Measurements from ENCODE around the gene IREB2. TPM values are rescaled to one million over a fixed set of nuclear protein-coding genes. Genes with fewer than 3 reads are reported as not detected.

IREB2 gene
- total RNA-seq, 4 donors from 2014 or later = 25.6 to 87.5 (median 48.6) TPM

GRCh38 chr15:78492872-78493271 lies 54.9 kb downstream of the IREB2 start:
- no peak for TF ChIP-seq POLR2A (IDR thresholded peaks at IDR 0.05)
- no peak for TF ChIP-seq POLR2AphosphoS5 (IDR thresholded peaks at IDR 0.05)
- no peak for TF ChIP-seq EP300 (IDR thresholded peaks at IDR 0.05)
- TF ChIP-seq, protein P1, sequence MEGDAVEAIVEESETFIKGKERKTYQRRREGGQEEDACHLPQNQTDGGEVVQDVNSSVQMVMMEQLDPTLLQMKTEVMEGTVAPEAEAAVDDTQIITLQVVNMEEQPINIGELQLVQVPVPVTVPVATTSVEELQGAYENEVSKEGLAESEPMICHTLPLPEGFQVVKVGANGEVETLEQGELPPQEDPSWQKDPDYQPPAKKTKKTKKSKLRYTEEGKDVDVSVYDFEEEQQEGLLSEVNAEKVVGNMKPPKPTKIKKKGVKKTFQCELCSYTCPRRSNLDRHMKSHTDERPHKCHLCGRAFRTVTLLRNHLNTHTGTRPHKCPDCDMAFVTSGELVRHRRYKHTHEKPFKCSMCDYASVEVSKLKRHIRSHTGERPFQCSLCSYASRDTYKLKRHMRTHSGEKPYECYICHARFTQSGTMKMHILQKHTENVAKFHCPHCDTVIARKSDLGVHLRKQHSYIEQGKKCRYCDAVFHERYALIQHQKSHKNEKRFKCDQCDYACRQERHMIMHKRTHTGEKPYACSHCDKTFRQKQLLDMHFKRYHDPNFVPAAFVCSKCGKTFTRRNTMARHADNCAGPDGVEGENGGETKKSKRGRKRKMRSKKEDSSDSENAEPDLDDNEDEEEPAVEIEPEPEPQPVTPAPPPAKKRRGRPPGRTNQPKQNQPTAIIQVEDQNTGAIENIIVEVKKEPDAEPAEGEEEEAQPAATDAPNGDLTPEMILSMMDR (IDR thresholded peaks at IDR 0.05) = no peak

DNA sequence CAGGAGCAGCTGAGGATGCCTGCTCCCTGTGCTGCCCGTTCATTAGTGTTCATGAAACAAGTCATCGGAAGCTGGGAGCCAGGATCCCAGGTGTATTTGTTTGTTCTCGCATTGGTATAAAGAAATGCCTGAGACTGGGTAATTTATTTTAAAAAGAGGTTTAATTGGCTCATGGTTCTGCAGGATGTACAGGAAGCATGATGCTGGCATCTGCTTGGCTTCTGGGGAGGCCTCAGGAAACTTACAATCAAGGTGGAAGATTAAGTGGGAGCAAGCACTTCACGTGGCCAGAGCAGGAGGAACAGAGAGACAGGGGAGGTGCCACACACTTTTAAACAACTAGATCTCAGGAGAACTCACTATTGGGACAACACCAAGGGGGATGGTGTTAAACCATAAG lies 63.8 kb downstream of the IREB2 start:
- Histone ChIP-seq H3K27me3 (no peaks in the 10 kb centered on the region), H3K27ac (no peak overlapping the region), H3K9me3 (no peaks in the 10 kb centered on the region), H3K36me3 (peaks cover 39% of the 10 kb centered on the region), H3K4me1 (peaks cover 2% of the 10 kb centered on the region), H3K4me3 (no peak overlapping the region)
- WGBS = 73% methylated on average over 4 of the region's 4 CpGs
- DNase-seq (ENCODE audit: low spot score in 2 of 2) = no peak
- TF ChIP-seq POLR2A (IDR thresholded peaks at IDR 0.05) (no peak), EP300 (IDR thresholded peaks at IDR 0.05) (no peak), POLR2AphosphoS5 (IDR thresholded peaks at IDR 0.05) (no peak)
- TF ChIP-seq, protein P1 (IDR thresholded peaks at IDR 0.05) = no peak

More at GRCh38 chr15:78492872-78493271, 54.9 kb downstream of the IREB2 start:
- H3K9me3 ChIP-seq = no peaks in the 10 kb centered on the region
- H3K4me1 ChIP-seq = peaks cover 5% of the 10 kb centered on the region
- no peak for DNase-seq (ENCODE audit: low spot score in 2 of 2)
- H3K4me3 ChIP-seq = no peak overlapping the region
- 49% methylated on average over 1 of the region's 1 CpG for WGBS
- H3K36me3 ChIP-seq = peaks cover 68% of the 10 kb centered on the region
- no peak overlapping the region for H3K27ac ChIP-seq
- H3K27me3 ChIP-seq = no peaks in the 10 kb centered on the region

DNA sequence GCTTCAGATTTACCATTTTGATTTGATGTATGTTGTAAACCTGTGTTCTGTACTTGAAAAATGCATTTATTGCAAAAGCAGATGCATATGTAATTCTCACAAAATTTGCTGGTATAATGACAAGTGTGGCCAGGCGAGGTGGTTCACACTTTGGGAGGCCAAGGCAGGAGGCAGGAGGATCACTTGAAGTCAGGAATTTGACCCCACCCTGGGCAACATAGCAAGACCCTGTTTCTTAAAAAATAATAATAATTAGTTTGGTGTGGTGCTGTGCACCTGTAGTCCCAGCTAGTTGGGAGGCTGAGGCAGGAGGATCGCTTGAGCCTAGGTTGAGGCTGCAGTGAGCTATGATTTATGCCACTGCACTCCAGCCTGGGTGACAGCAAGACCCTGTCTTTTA lies 64.6 kb downstream of the IREB2 start:
- Histone ChIP-seq H3K27me3 (no peaks in the 10 kb centered on the region), H3K9me3 (no peaks in the 10 kb centered on the region), H3K4me1 (peaks cover 5% of the 10 kb centered on the region), H3K4me3 (no peak overlapping the region), H3K27ac (no peak overlapping the region), H3K36me3 (peaks cover 32% of the 10 kb centered on the region)
- DNase-seq (ENCODE audit: low spot score in 2 of 2) = no peak
- no peak for TF ChIP-seq POLR2A (IDR thresholded peaks at IDR 0.05)
- TF ChIP-seq POLR2AphosphoS5 (IDR thresholded peaks at IDR 0.05) = no peak
- TF ChIP-seq, protein P1 (IDR thresholded peaks at IDR 0.05) = no peak
- no peak for TF ChIP-seq EP300 (IDR thresholded peaks at IDR 0.05)
- 89% methylated on average over 2 of the region's 2 CpGs for WGBS

DNA sequence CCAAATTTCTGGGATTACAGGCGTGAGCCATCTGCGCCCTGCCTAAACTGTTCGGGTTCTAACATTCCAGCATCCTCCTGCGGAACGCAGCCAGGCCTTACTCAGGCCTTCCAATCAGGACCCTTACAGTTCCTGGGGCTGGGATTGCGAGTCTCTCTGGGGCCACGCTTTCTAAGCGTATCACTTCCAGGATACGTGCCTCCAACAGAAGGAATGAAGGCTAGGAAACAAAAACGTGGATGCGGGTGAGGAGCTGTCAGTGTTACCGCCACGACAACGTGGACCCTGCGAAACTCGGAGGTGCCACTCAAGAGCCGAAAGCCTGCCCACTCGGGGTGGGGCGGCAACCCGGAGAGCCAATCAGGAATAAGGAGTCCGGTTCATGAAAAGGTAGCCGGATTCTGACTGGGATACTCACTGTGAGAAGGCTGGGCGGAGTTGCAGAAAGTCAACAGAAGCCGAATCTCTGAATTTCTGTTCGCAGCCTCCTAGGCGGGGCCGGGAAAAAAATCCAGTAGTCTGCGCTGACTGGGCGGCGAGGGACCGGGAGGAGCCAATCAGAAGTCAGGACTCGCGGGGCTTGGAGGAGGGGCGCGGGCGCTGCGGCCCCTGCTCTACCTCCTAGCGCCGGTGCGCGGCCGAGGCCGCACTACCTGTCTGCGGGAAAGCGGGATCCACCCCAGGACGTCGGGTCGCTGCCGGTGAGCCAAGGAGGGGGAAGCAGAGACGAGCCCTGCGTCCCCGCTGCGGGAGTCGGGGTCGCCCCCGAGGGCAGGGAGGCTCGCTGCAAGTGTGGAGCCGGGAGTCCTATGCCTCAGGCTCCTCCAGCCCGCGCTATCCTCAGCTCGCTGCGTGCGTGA lies 69.2 kb downstream of the IREB2 start, which contains the start of gene HYKK:
Gene HYKK (plus strand): TSS at position 607 of the 860 bp plus-strand sequence. CDS start 5,512 bp downstream, outside the sequence.
- TF ChIP-seq POLR2AphosphoS5 (IDR thresholded peaks at IDR 0.05) (no peak), POLR2A (IDR thresholded peaks at IDR 0.05) (no peak), EP300 (IDR thresholded peaks at IDR 0.05) (no peak)
- TF ChIP-seq, protein P1 (IDR thresholded peaks at IDR 0.05) = no peak
- H3K4me3 ChIP-seq = peak within 1 kb of the TSS; percentile 71
- H3K4me1 ChIP-seq = peaks cover 14% of the 10 kb centered on the region
- H3K36me3 ChIP-seq = no peaks in the 10 kb centered on the region
- peak within 1 kb of the TSS; percentile 39 for H3K27ac ChIP-seq
- H3K9me3 ChIP-seq = no peaks in the 10 kb centered on the region
- H3K27me3 ChIP-seq = no peaks in the 10 kb centered on the region
- DNase-seq (ENCODE audit: low spot score in 2 of 2) = peak; percentile 93 to 95
- under 1% methylated on average over 35 of the region's 63 CpGs for WGBS

GRCh38 chr15:78507831-78508160 lies 69.8 kb downstream of the IREB2 start:
- H3K27ac ChIP-seq = peak overlapping the region; percentile 39
- DNase-seq (ENCODE audit: low spot score in 2 of 2) = no peak
- WGBS = 3% methylated on average over 9 of the region's 13 CpGs
- TF ChIP-seq, protein P1 (IDR thresholded peaks at IDR 0.05) = no peak
- TF ChIP-seq POLR2AphosphoS5 (IDR thresholded peaks at IDR 0.05) = no peak
- TF ChIP-seq POLR2A (IDR thresholded peaks at IDR 0.05) = no peak
- no peak for TF ChIP-seq EP300 (IDR thresholded peaks at IDR 0.05)
- peaks cover 14% of the 10 kb centered on the region for H3K4me1 ChIP-seq
- H3K36me3 ChIP-seq = no peaks in the 10 kb centered on the region
- H3K27me3 ChIP-seq = no peaks in the 10 kb centered on the region
- no peaks in the 10 kb centered on the region for H3K9me3 ChIP-seq
- peak overlapping the region; percentile 71 for H3K4me3 ChIP-seq

Data from suprapubic skin (tissue), 4 donors.